ENCODE measurements around the gene VAV2. TPM values are rescaled to one million over a fixed set of nuclear protein-coding genes. Genes with fewer than 3 reads are reported as not detected.

Gene VAV2
- total RNA-seq, 1 donor from 2014 or later, result 80.6 TPM

GRCh38 chr9:133986774-133987445 is 5.2 kb downstream of the VAV2 start:
- H3K36me3 Mint-ChIP-seq (ENCODE audit: insufficient read depth), result no peaks in the 10 kb centered on the region
- no peak overlapping the region for H3K4me3 Mint-ChIP-seq (ENCODE audit: low read depth)
- no peaks in the 10 kb centered on the region for H3K27me3 Mint-ChIP-seq

DNA sequence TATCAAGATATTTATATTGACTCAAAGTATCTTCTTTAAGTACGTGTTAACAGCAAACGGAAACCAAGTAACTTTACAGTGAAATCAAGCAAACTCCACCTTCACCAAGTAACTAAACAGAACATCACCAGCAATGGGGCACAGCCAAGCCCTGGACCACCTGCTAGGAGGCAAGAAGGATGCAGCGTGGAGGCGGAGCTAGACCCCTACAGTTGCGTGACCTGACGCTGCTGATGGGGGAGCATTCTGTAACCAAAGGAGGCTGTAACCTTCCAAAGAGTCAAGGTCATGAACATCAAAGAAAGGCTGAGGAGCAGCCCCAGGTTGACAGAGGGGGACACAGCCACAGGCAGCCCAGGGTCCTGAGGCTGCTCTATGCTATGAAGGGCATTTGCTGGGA is 6.1 kb downstream of the VAV2 start:
- DNase-seq (ENCODE audit: low spot score, unreplicated experiment), result no peak
- Mint-ChIP-seq H3K27ac (no peak overlapping the region), H3K9me3 (ENCODE audit: low read depth) (no peaks in the 10 kb centered on the region)

More at GRCh38 chr9:133986774-133987445, 5.2 kb downstream of the VAV2 start:
- TF ChIP-seq CTCF (IDR thresholded peaks at IDR 0.05; ENCODE audit: unreplicated experiment), result no peak
- DNase-seq (ENCODE audit: low spot score, unreplicated experiment), result no peak
- H3K27ac Mint-ChIP-seq, result peak overlapping the region; percentile 68
- H3K4me1 Mint-ChIP-seq (ENCODE audit: low read depth), result peaks cover 34% of the 10 kb centered on the region
- H3K9me3 Mint-ChIP-seq (ENCODE audit: low read depth), result no peaks in the 10 kb centered on the region

DNA sequence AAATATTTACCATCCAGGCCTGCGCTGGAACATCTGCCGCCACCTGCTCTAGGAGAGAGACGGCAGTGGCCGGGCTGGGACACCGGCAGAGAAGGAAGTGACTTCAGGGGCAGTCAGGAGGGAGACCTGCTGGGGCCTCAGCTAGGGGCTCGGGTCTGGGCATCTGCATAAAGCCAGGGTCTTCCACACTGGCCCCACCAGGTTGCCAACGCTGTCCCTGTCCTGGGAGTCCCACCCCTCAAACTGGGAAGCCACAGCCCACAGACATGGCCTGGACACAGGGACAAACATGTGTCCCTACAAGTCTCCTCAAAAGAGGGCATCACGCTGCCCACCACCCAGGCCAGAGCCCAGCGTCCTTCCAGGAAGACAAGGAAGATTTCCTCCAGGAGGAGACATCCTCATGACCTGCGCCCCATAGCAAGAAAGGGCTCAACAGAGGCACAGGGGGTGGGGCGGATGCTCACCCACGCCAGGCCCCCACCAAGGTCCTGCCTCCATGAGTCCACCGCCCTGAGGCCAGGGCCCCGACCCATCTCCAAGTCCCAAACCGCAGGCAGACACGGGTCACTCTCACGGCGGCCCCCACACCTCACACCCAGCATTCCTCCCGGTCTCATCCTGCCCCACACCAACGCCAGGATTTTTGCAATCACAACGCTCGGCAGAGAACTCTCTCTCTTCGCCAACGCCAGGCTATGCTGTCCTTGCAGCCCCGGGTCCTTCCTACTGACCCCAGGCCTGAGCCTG is 9.0 kb downstream of the VAV2 start:
- Mint-ChIP-seq H3K4me1 (ENCODE audit: low read depth) (peaks cover 44% of the 10 kb centered on the region), H3K27me3 (no peaks in the 10 kb centered on the region), H3K27ac (peak overlapping the region; percentile 69), H3K9me3 (ENCODE audit: low read depth) (no peaks in the 10 kb centered on the region), H3K4me3 (ENCODE audit: low read depth) (no peak overlapping the region), H3K36me3 (ENCODE audit: insufficient read depth) (no peaks in the 10 kb centered on the region)
- no peak for TF ChIP-seq CTCF (IDR thresholded peaks at IDR 0.05; ENCODE audit: unreplicated experiment)
- no peak for DNase-seq (ENCODE audit: low spot score, unreplicated experiment)

More for the DNA sequence above, 6.1 kb downstream of the VAV2 start:
- Mint-ChIP-seq H3K27me3 (no peaks in the 10 kb centered on the region), H3K36me3 (ENCODE audit: insufficient read depth) (no peaks in the 10 kb centered on the region), H3K4me1 (ENCODE audit: low read depth) (peaks cover 35% of the 10 kb centered on the region), H3K4me3 (ENCODE audit: low read depth) (peak overlapping the region; percentile 20)
- TF ChIP-seq CTCF (IDR thresholded peaks at IDR 0.05; ENCODE audit: unreplicated experiment), result no peak

DNA sequence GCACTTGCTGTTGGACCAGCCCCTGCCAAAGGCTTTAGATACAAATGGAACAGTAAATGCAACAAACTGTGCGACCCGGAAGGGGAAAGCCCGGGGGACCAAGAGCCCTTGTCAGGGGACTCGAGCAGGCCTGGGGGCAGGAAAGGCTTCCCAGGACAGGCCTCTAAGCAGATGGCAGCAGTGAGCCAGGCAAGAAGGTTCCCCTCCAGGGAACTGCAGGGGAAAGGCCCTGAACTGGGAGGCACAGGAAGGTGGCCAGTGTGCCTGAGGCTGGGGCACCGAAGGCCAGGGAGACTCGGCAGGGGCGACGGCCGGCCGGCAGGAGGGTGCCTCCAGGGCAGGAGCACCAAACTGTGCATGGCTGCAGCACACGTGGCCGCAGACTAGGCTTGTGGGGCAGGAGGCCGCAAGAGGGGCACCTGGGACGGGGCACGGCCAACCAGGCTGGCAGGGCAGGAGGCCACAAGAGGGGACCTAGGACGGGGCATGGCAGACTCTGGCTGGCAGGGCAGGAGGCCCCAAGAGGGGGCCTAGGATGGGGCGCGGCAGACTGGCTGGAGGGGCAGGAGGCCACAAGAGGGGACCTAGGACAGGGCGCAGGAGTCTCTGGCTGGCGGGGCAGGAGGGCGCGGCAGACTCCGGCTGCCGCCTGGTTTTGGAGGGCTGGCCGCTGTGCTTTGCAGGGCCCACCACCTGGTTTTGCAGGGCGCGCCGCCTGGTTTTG is 10.0 kb downstream of the VAV2 start:
- Mint-ChIP-seq H3K4me1 (ENCODE audit: low read depth) (peaks cover 46% of the 10 kb centered on the region), H3K27ac (no peak overlapping the region)
- DNase-seq (ENCODE audit: low spot score, unreplicated experiment), result no peak

More for the DNA sequence above, 10.0 kb downstream of the VAV2 start:
- no peaks in the 10 kb centered on the region for H3K27me3 Mint-ChIP-seq
- H3K36me3 Mint-ChIP-seq (ENCODE audit: insufficient read depth), result no peaks in the 10 kb centered on the region
- no peak overlapping the region for H3K4me3 Mint-ChIP-seq (ENCODE audit: low read depth)
- H3K9me3 Mint-ChIP-seq (ENCODE audit: low read depth), result no peaks in the 10 kb centered on the region
- no peak for TF ChIP-seq CTCF (IDR thresholded peaks at IDR 0.05; ENCODE audit: unreplicated experiment)

Data from progenitor cell of endocrine pancreas (in vitro differentiated cells).